Measurements from ENCODE around the gene IFNG-AS1.

DNA sequence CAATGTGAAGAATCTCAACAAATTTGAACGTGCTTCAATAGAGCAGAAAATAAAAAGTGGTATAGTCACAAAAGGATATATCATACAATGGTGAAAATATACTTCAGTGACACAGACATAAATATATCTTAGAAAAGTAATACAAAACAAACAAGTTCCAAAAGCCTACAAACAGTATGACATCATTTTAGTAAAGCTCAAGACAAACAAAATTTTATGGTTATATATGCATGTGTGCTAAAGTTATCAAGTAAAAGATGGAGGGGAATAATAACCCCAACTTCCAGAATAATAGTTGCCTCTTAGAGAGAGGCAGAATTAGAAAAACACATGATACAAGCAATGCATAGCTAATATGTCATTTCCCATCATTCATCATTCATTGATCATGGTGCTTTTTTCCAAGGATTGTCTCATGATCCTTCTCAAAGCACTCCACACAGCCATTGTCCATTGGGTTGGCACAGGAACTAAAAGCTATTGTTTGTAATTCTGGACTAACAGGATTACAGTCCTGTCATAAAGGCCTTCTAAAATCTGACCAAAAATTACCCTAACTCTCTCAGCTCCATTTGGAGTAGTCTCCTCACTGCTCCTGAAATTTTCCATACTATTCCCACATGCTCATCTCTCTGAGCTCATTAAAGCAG lies 59.5 kb downstream of the IFNG-AS1 start:
- TF ChIP-seq, protein P1, sequence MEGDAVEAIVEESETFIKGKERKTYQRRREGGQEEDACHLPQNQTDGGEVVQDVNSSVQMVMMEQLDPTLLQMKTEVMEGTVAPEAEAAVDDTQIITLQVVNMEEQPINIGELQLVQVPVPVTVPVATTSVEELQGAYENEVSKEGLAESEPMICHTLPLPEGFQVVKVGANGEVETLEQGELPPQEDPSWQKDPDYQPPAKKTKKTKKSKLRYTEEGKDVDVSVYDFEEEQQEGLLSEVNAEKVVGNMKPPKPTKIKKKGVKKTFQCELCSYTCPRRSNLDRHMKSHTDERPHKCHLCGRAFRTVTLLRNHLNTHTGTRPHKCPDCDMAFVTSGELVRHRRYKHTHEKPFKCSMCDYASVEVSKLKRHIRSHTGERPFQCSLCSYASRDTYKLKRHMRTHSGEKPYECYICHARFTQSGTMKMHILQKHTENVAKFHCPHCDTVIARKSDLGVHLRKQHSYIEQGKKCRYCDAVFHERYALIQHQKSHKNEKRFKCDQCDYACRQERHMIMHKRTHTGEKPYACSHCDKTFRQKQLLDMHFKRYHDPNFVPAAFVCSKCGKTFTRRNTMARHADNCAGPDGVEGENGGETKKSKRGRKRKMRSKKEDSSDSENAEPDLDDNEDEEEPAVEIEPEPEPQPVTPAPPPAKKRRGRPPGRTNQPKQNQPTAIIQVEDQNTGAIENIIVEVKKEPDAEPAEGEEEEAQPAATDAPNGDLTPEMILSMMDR (tag by site-specific recombination; IDR thresholded peaks at IDR 0.05), result no peak
- TF ChIP-seq SP2 (tag by site-specific recombination; IDR thresholded peaks at IDR 0.05) (no peak), ZNF221 (tag by site-specific recombination; IDR thresholded peaks at IDR 0.05; ENCODE audit: borderline replicate concordance) (no peak), OVOL3 (tag by site-specific recombination; IDR thresholded peaks at IDR 0.05) (no peak), ZNF23 (tag by site-specific recombination; IDR thresholded peaks at IDR 0.05; ENCODE audit: borderline replicate concordance) (no peak), REST (tag by site-specific recombination; IDR thresholded peaks at IDR 0.05) (no peak), ZNF830 (tag by site-specific recombination; IDR thresholded peaks at IDR 0.05; ENCODE audit: low read depth) (no peak), ZSCAN23 (tag by site-specific recombination; IDR thresholded peaks at IDR 0.05) (no peak), PBX3 (CRISPR knock-in tag; IDR thresholded peaks at IDR 0.05) (no peak), ZNF768 (tag by site-specific recombination; IDR thresholded peaks at IDR 0.05) (no peak), ZNF274 (IDR thresholded peaks at IDR 0.05; ENCODE audit: low read length) (no peak), ZNF274 (tag by site-specific recombination; IDR thresholded peaks at IDR 0.05; ENCODE audit: borderline replicate concordance) (no peak)
